Endothelial cell of umbilical vein (primary cell): ENCODE results near the gene HPS4.

Experiments
- EZH2 ChIP-seq: IDR thresholded peaks from 2 replicates; pipeline ENCODE4 v1.6.1; 2012; ENCODE audit warnings: borderline replicate concordance, low read depth, mild to moderate bottlenecking, moderate library complexity, low read length, inconsistent platforms; ENCODE audit not compliant: severe bottlenecking
- JUN ChIP-seq: IDR thresholded peaks from 2 replicates; pipeline ENCODE4 v1.6.1; 2011; ENCODE audit warnings: borderline replicate concordance, low read depth; ENCODE audit not compliant: insufficient read length, insufficient read depth
- POLR2A ChIP-seq: IDR thresholded peaks from 2 replicates; pipeline ENCODE4 v1.6.1; 2012; ENCODE audit warnings: low read depth, mild to moderate bottlenecking, control low read depth, low read length
- POLR2AphosphoS5 ChIP-seq: IDR thresholded peaks from 2 replicates; pipeline ENCODE4 v1.6.1; 2012; ENCODE audit warnings: low read depth, mild to moderate bottlenecking, control low read depth, low read length, moderate library complexity; ENCODE audit not compliant: insufficient read depth
- TF ChIP-seq, protein P1 (sequence below), 2 donors: IDR thresholded peaks; 1 replicate in 1 of 2; 2 replicates in 1 of 2; pipeline ENCODE4 v1.5.1; 2011; ENCODE audit warnings: low read length in 2 of 2, mild to moderate bottlenecking in 2 of 2, moderate library complexity in 2 of 2, control low read depth in 1 of 2, inconsistent platforms in 1 of 2, low read depth in 1 of 2; ENCODE audit not compliant: insufficient read depth in 1 of 2; ENCODE audit errors: extremely low read depth in 1 of 2

DNA sequence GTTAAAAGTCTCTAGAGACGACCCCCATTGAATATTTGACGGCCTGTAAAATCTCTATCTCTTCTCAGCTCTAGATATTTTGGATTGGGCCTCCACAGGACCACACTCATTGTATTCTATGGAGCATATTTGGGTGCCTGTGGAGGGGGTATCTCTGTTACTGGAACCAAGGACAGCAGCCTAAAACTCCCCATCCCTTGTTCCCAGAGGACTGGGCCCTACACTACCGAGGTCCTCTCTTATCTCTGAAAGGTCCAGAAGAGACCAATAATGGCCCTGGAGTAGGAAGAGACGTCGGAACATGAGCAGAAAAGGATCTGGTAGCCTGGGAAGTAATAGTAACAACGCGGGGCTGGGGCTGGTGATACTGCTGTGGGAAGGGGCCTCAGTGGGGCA is 542 bp downstream of the HPS4 start:
- TF ChIP-seq POLR2A (no peak), POLR2AphosphoS5 (no peak), EZH2 (no peak), JUN (no peak)
- TF ChIP-seq, protein P1, sequence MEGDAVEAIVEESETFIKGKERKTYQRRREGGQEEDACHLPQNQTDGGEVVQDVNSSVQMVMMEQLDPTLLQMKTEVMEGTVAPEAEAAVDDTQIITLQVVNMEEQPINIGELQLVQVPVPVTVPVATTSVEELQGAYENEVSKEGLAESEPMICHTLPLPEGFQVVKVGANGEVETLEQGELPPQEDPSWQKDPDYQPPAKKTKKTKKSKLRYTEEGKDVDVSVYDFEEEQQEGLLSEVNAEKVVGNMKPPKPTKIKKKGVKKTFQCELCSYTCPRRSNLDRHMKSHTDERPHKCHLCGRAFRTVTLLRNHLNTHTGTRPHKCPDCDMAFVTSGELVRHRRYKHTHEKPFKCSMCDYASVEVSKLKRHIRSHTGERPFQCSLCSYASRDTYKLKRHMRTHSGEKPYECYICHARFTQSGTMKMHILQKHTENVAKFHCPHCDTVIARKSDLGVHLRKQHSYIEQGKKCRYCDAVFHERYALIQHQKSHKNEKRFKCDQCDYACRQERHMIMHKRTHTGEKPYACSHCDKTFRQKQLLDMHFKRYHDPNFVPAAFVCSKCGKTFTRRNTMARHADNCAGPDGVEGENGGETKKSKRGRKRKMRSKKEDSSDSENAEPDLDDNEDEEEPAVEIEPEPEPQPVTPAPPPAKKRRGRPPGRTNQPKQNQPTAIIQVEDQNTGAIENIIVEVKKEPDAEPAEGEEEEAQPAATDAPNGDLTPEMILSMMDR (IDR thresholded peaks at IDR 0.05; ENCODE audit: extremely low read depth in 1 of 2, insufficient read depth in 1 of 2, low read depth in 1 of 2, low read length in 2 of 2), result no peak
